Endothelial cell (in vitro differentiated cells): Measurements from ENCODE around the gene EXPH5. TPM values are rescaled to one million over a fixed set of nuclear protein-coding genes. Genes with fewer than 3 reads are reported as not detected.

ENCODE experiments used
- DNase-seq: peaks from one replicate; pipeline ENCODE4 v3.0.0; 2021; ENCODE audit warnings: low spot score
- H3K27ac Mint-ChIP-seq: one replicate; pipeline ENCODE4 v1.8.0; 2021; ENCODE audit warnings: mixed read lengths, inconsistent platforms; ENCODE audit not compliant: unreplicated experiment
- H3K27me3 Mint-ChIP-seq: one replicate; pipeline ENCODE4 v1.8.0; 2021; ENCODE audit warnings: mild to moderate bottlenecking, moderate library complexity, mixed read lengths, inconsistent platforms; ENCODE audit not compliant: unreplicated experiment
- H3K36me3 Mint-ChIP-seq: one replicate; pipeline ENCODE4 v1.8.0; 2021; ENCODE audit warnings: mild to moderate bottlenecking, low read depth, mixed read lengths, inconsistent platforms; ENCODE audit not compliant: unreplicated experiment
- H3K4me1 Mint-ChIP-seq: one replicate; pipeline ENCODE4 v1.8.0; 2021; ENCODE audit warnings: mild to moderate bottlenecking, mixed read lengths, inconsistent platforms; ENCODE audit not compliant: unreplicated experiment
- H3K4me3 Mint-ChIP-seq: one replicate; pipeline ENCODE4 v1.8.0; 2021; ENCODE audit warnings: mild to moderate bottlenecking, mixed read lengths, inconsistent platforms; ENCODE audit not compliant: unreplicated experiment
- H3K9me3 Mint-ChIP-seq: one replicate; pipeline ENCODE4 v1.8.0; 2021; ENCODE audit warnings: mixed read lengths, inconsistent platforms; ENCODE audit not compliant: unreplicated experiment
- total RNA-seq: library from RNA; stranded (reverse); fragmentation: NEBNext Ultra II Directional; extraction: Animal tissue kit (Norgen Biotek cat#: 25700); gene quantifications from one replicate; pipeline ENCODE4 v1.2.1, GENCODE V29; 2021; ENCODE audit not compliant: unreplicated experiment
- TF ChIP-seq, protein P1 (sequence below): fragments of 200-600 bp; sonication (generic); IDR thresholded peaks from one replicate; pipeline ENCODE4 v1.5.0; 2021; ENCODE audit warnings: antibody characterized with exemption; ENCODE audit not compliant: unreplicated experiment

Gene EXPH5
- total RNA-seq, 1 donor from 2014 or later: 0.62 TPM

DNA sequence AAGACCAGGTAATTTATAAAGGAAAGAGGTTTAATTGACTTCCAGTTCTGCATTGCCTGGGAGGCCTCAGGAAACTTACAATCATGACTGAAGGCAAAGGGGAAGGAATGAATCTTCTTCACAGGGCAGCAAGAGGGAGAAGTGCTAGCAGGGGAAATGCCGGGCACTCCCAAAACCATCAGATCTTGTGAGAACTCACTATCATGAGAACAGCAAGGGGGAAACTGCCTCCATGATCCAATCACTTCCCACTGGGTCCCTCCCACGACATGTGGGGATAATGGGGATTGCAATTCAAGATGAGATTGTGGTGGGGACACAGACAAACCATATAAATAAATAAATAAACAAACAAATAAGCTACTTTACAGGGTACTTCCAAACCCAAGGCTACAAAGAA is 28.8 kb upstream of the EXPH5 start:
- H3K27me3 Mint-ChIP-seq: no peaks in the 10 kb centered on the region
- no peak for DNase-seq
- H3K36me3 Mint-ChIP-seq: no peaks in the 10 kb centered on the region
- H3K4me1 Mint-ChIP-seq: no peaks in the 10 kb centered on the region
- no peak overlapping the region for H3K27ac Mint-ChIP-seq
- no peaks in the 10 kb centered on the region for H3K9me3 Mint-ChIP-seq
- no peak overlapping the region for H3K4me3 Mint-ChIP-seq
- TF ChIP-seq, protein P1, sequence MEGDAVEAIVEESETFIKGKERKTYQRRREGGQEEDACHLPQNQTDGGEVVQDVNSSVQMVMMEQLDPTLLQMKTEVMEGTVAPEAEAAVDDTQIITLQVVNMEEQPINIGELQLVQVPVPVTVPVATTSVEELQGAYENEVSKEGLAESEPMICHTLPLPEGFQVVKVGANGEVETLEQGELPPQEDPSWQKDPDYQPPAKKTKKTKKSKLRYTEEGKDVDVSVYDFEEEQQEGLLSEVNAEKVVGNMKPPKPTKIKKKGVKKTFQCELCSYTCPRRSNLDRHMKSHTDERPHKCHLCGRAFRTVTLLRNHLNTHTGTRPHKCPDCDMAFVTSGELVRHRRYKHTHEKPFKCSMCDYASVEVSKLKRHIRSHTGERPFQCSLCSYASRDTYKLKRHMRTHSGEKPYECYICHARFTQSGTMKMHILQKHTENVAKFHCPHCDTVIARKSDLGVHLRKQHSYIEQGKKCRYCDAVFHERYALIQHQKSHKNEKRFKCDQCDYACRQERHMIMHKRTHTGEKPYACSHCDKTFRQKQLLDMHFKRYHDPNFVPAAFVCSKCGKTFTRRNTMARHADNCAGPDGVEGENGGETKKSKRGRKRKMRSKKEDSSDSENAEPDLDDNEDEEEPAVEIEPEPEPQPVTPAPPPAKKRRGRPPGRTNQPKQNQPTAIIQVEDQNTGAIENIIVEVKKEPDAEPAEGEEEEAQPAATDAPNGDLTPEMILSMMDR: no peak

DNA sequence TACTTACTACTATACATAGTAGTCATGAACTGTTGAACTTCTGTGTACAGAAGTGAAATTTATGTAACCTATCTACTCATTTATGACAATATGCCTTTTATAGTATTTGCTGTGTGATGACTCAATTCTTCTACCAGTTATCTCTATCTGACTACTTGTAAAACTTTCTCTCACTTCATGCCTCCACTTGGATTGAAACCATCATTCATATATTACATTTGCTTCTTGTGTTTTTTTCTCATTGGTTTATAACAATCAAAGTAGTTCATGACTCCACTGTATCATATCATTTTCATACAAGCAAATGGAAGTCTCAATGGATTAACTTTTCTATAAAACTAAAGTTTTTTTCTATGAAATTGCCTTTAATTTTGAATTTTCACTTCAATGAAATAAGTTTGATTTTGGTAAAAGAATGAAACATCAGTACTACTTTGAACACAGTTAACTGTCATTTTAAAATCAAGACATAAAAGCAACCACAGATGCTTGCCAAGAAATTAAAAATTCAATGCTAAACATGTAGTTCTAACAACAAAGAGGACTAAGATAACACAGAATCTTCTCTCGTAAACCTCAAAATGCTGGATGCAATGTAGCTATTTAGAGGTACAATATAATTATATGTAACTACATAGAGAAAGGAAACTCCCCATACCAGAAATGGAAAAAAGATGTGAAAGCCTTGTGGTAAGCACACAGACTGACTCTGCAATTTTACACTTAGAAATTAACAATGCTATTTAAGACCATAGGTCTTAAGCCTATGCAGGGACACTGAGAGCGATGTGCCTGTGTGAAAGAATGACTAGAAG is 27.6 kb upstream of the EXPH5 start:
- DNase-seq: no peak
- no peaks in the 10 kb centered on the region for H3K27me3 Mint-ChIP-seq

GRCh38 chr11:108618529-108618928 is 25.0 kb upstream of the EXPH5 start:
- Mint-ChIP-seq H3K4me3 (no peak overlapping the region), H3K27ac (no peak overlapping the region), H3K4me1 (no peaks in the 10 kb centered on the region), H3K27me3 (no peaks in the 10 kb centered on the region), H3K9me3 (no peaks in the 10 kb centered on the region), H3K36me3 (no peaks in the 10 kb centered on the region)
- TF ChIP-seq, protein P1: no peak
- no peak for DNase-seq

More for the DNA sequence above, 27.6 kb upstream of the EXPH5 start:
- no peaks in the 10 kb centered on the region for H3K4me1 Mint-ChIP-seq
- no peaks in the 10 kb centered on the region for H3K9me3 Mint-ChIP-seq
- no peak overlapping the region for H3K4me3 Mint-ChIP-seq
- TF ChIP-seq, protein P1: no peak
- H3K36me3 Mint-ChIP-seq: no peaks in the 10 kb centered on the region
- no peak overlapping the region for H3K27ac Mint-ChIP-seq

DNA sequence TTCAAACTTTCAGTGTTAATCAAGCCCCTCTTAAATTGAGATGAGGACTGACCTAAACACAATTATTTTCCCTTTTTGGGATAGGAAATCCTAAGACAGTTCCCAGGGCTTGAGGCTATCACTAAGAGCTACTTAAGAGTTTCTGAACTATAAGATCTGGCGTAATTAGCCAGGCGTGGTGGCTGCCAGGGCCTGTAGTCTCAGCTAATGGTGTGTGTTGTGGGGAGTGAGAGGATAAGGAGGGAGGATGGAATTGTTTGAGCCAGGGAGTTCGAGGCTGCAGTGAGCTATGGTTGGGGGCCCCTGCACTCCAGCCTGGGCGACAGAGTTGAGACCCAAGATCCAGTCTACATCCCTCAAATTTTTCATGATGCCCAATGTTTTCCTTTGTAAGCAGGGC is 23.5 kb upstream of the EXPH5 start:
- Mint-ChIP-seq H3K27me3 (no peaks in the 10 kb centered on the region), H3K36me3 (no peaks in the 10 kb centered on the region), H3K27ac (no peak overlapping the region), H3K4me3 (no peak overlapping the region), H3K4me1 (no peaks in the 10 kb centered on the region), H3K9me3 (no peaks in the 10 kb centered on the region)
- TF ChIP-seq, protein P1: no peak
- DNase-seq: no peak

GRCh38 chr11:108616549-108616948 is 23.0 kb upstream of the EXPH5 start:
- TF ChIP-seq, protein P1: no peak
- Mint-ChIP-seq H3K27me3 (no peaks in the 10 kb centered on the region), H3K4me1 (no peaks in the 10 kb centered on the region), H3K9me3 (no peaks in the 10 kb centered on the region), H3K4me3 (no peak overlapping the region), H3K36me3 (no peaks in the 10 kb centered on the region), H3K27ac (no peak overlapping the region)
- DNase-seq: no peak
